MCF 10A (cell line): Measurements from ENCODE around the gene GPR137. TPM values are rescaled to one million over a fixed set of nuclear protein-coding genes. Genes with fewer than 3 reads are reported as not detected.
"Not testable (repeated sequence)": the region's sequence is repeated elsewhere in the genome, so short reads cannot be mapped to it uniquely, and the experiment has no call there.

Source experiments
- BruUV-seq: library from RNA; stranded (reverse); fragments of 400-500 nt; replicated peaks from 2 replicates; lab custom pipeline; 2021; lab: Mats Ljungman, UMichigan
- CTCF ChIA-PET: fragments of 300-600 bp; sonication (Branson Sonifier 250); formaldehyde crosslinking; extraction: SDS; loops from one replicate; lab custom pipeline; 2021; ENCODE audit warnings: antibody characterized with exemption, inconsistent platforms; lab: Yijun Ruan, JAX
- POLR2A ChIA-PET: fragments of 300-600, 350-650 bp; sonication (Branson Sonifier 250); formaldehyde crosslinking; extraction: SDS; loops from one replicate; lab custom pipeline; 2020; ENCODE audit warnings: antibody characterized with exemption, inconsistent platforms; lab: Yijun Ruan, JAX
- DNase-seq: peaks from one replicate; pipeline ENCODE4 v3.0.0-alpha.2; 2018; ENCODE audit not compliant: unreplicated experiment
- H3K27ac Mint-ChIP-seq: one replicate; pipeline ENCODE4 v1.8.0; 2022; ENCODE audit warnings: mild to moderate bottlenecking, low read depth, mixed read lengths; ENCODE audit not compliant: unreplicated experiment
- H3K27me3 Mint-ChIP-seq: one replicate; pipeline ENCODE4 v1.8.0; 2022; ENCODE audit warnings: mixed read lengths; ENCODE audit not compliant: insufficient read depth, unreplicated experiment
- H3K36me3 Mint-ChIP-seq: one replicate; pipeline ENCODE4 v1.8.0; 2022; ENCODE audit warnings: mild to moderate bottlenecking, moderate library complexity, mixed read lengths; ENCODE audit not compliant: insufficient read depth, unreplicated experiment
- H3K4me1 Mint-ChIP-seq: one replicate; pipeline ENCODE4 v1.8.0; 2022; ENCODE audit warnings: mixed read lengths; ENCODE audit not compliant: insufficient read depth, unreplicated experiment
- H3K4me3 Mint-ChIP-seq: one replicate; pipeline ENCODE4 v1.8.0; 2022; ENCODE audit warnings: mild to moderate bottlenecking, moderate library complexity, mixed read lengths; ENCODE audit not compliant: unreplicated experiment
- H3K9me3 Mint-ChIP-seq: one replicate; pipeline ENCODE4 v1.8.0; 2022; ENCODE audit warnings: mixed read lengths; ENCODE audit not compliant: unreplicated experiment
- CTCF ChIP-seq: fragments of 200-600 bp; IDR thresholded peaks from one replicate; pipeline ENCODE4 v1.8.0; 2022; ENCODE audit warnings: antibody characterized with exemption, mild to moderate bottlenecking; ENCODE audit not compliant: unreplicated experiment
- intact Hi-C: fragments of 100-400 bp; cut with micrococcal nuclease; formaldehyde crosslinking; loops from 2 replicates; pipeline ENCODE4 v1.14.1; 2022
- total RNA-seq: library from RNA; stranded (reverse); gene quantifications from 2 replicates; pipeline ENCODE4 v1.2.3, GENCODE V29; 2022

GPR137 gene
- total RNA-seq, 1 experiment from 2014 or later: 36.0 TPM

GRCh38 chr11:64321533-64321932 is 35.9 kb downstream of the GPR137 start:
- POLR2A ChIA-PET: interaction anchor here (0.8 to 5.3 kb wide), 6 partner anchors 10 to 53 kb away, joined by 3 to 89 read pairs (median 5); partner anchors contain the start of gene ESRRA
- Mint-ChIP-seq H3K27ac (peak overlapping the region; percentile 93), H3K4me1 (peaks cover 40% of the 10 kb centered on the region), H3K4me3 (peak overlapping the region; percentile 46), H3K36me3 (peaks cover 35% of the 10 kb centered on the region), H3K27me3 (no peaks in the 10 kb centered on the region), H3K9me3 (no peaks in the 10 kb centered on the region)
- peak; percentile 88 for DNase-seq
- TF ChIP-seq CTCF: no peak
- BruUV-seq: no TSS peak
- intact Hi-C loops: no loop called here
- CTCF ChIA-PET: interaction anchor here (0.6 to 4.5 kb wide), 5 partner anchors 10 to 1724 kb away, joined by 3 to 33 read pairs (median 4); no protein-coding TSS in a partner anchor

GRCh38 chr11:64322925-64323260 is 37.2 kb downstream of the GPR137 start:
- TF ChIP-seq CTCF: no peak
- H3K36me3 Mint-ChIP-seq: peaks cover 30% of the 10 kb centered on the region
- no peak overlapping the region for H3K4me3 Mint-ChIP-seq
- POLR2A ChIA-PET: interaction anchor here (0.6 to 5.3 kb wide), 6 partner anchors 10 to 83 kb away, joined by 3 to 89 read pairs (median 6); partner anchors contain the start of gene ESRRA
- H3K9me3 Mint-ChIP-seq: no peaks in the 10 kb centered on the region
- intact Hi-C loops: no loop called here
- no peak for DNase-seq
- no peaks in the 10 kb centered on the region for H3K27me3 Mint-ChIP-seq
- no TSS peak for BruUV-seq
- H3K4me1 Mint-ChIP-seq: peaks cover 40% of the 10 kb centered on the region
- H3K27ac Mint-ChIP-seq: no peak overlapping the region
- CTCF ChIA-PET: interaction anchor here (1.1 to 4.5 kb wide), 3 partner anchors 9 to 73 kb away, joined by 3 to 33 read pairs (median 32); no protein-coding TSS in a partner anchor

GRCh38 chr11:64323373-64323772 is 37.7 kb downstream of the GPR137 start:
- POLR2A ChIA-PET: interaction anchor here (0.9 to 5.3 kb wide), 6 partner anchors 10 to 54 kb away, joined by 5 to 89 read pairs (median 8); partner anchors contain the start of gene ESRRA
- CTCF ChIA-PET: interaction anchor here (0.9 to 4.5 kb wide), 4 partner anchors 8 to 37 kb away, joined by 3 to 33 read pairs (median 18); no protein-coding TSS in a partner anchor
- TF ChIP-seq CTCF: no peak

GRCh38 chr11:64323984-64324383 is 38.3 kb downstream of the GPR137 start:
- BruUV-seq, H3K27me3 Mint-ChIP-seq, intact Hi-C loops, DNase-seq, H3K9me3 Mint-ChIP-seq, H3K4me3 Mint-ChIP-seq: not testable (repeated sequence)
- Mint-ChIP-seq H3K27ac (peak overlapping the region; percentile 94), H3K4me1 (peaks cover 37% of the 10 kb centered on the region), H3K36me3 (peaks cover 24% of the 10 kb centered on the region)
- ChIA-PET CTCF (interaction anchor here (0.6 to 4.5 kb wide), 6 partner anchors 8 to 339 kb away, joined by 3 to 33 read pairs (median 6); no protein-coding TSS in a partner anchor), POLR2A (interaction anchor here (0.7 to 5.3 kb wide), 10 partner anchors 9 to 531 kb away, joined by 3 to 89 read pairs (median 6); partner anchors contain the start of gene ESRRA)

More at GRCh38 chr11:64323373-64323772, 37.7 kb downstream of the GPR137 start:
- no TSS peak for BruUV-seq
- H3K4me1 Mint-ChIP-seq: peaks cover 40% of the 10 kb centered on the region
- H3K27ac Mint-ChIP-seq: peak overlapping the region; percentile 94
- no peaks in the 10 kb centered on the region for H3K9me3 Mint-ChIP-seq
- no peak overlapping the region for H3K4me3 Mint-ChIP-seq
- H3K36me3 Mint-ChIP-seq: peaks cover 27% of the 10 kb centered on the region
- DNase-seq: no peak
- no peaks in the 10 kb centered on the region for H3K27me3 Mint-ChIP-seq
- intact Hi-C loops: no loop called here
